Pons (tissue), 1 donor: ENCODE measurements around the gene LUC7L.
"Not testable (repeated sequence)": the region's sequence is repeated elsewhere in the genome, so short reads cannot be mapped to it uniquely, and the experiment has no call there.

ENCODE experiments used
- DNase-seq: peaks from one replicate; pipeline ENCODE4 v3.0.0-alpha.2; 2016; ENCODE audit warnings: low spot score

Gene LUC7L

GRCh38 chr16:164827-165538, 64.3 kb downstream of the LUC7L start:
- no peak for DNase-seq

GRCh38 chr16:164134-164823, 65.0 kb downstream of the LUC7L start:
- not testable (repeated sequence) for DNase-seq

- DNase-seq = not testable (repeated sequence)
Observed at GRCh38 chr16:163696-164095, 65.6 kb downstream of the LUC7L start.

GRCh38 chr16:163139-163538, 66.1 kb downstream of the LUC7L start:
- not testable (repeated sequence) for DNase-seq

DNA sequence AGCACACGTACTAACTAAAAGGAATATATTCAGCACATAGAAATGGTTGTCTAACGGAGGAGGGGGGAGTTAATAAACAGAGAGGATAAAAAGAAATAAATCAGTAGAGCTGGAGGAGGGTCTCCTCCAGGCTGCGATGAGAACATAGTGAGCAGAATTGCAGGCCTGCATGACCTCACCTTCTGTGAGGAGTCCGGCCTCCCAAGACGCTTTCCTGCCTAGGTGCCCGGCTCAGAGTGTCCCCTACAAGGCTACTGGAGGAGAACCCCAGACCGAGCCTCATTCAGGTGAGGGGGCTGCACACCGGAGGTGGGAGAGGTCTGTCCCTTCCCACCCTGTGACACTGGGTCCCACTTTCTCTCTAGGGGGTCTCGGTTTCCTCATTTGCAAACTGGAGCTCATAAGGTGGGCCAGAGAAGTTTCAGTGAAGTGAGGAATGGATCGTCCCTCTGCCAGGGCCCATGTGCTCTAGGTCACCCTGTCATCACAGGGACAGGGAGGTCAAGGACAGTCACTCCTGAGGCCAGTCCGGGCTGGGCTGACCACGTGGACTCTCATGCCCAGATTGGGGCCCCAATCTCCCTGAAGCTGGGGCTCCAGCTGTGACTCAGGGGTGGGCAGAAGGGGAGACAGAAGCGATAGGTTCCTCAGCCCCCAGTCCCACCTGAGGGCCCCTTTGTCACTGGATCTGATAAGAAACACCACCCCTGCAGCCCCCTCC, 66.8 kb downstream of the LUC7L start:
- no peak for DNase-seq

DNA sequence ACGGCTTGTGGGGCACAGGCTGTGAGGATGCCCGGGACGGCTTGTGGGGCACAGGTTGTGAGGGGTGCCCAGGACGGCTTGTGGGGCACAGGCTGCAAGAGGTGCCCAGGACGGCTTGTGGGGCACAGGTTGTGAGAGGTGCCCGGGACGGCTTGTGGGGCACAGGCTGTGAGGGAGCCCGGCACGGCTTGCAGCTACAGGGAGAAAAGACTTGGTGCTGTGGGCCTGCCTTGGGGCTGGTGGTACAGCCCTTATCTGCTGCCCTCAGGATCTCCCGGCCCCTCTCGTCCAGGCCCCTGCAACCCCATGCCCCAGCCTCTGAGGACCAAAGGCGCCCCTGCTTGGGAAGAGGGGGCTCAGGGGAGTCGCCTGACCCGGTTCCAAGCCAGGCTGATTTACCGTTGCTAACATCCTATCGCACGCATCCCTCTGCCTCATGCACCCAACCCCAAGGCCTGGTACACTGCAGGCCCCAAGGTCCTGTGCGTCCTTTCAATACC, 68.5 kb downstream of the LUC7L start:
- DNase-seq = no peak

DNA sequence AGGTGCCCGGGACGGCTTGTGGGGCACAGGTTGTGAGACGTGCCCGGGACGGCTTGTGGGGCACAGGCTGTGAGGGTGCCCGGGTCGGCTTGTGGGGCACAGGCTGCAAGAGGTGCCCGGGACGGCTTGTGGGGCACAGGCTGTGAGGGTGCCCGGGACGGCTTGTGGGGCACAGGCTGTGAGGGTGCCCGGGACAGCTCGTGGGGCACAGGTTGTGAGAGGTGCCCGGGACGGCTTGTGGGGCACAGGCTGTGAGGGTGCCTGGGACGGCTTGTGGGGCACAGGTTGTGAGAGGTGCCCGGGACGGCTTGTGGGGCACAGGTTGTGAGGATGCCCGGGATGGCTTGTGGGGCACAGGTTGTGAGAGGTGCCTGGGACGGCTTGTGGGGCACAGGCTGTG, 69.0 kb downstream of the LUC7L start:
- DNase-seq = not testable (repeated sequence)

DNA sequence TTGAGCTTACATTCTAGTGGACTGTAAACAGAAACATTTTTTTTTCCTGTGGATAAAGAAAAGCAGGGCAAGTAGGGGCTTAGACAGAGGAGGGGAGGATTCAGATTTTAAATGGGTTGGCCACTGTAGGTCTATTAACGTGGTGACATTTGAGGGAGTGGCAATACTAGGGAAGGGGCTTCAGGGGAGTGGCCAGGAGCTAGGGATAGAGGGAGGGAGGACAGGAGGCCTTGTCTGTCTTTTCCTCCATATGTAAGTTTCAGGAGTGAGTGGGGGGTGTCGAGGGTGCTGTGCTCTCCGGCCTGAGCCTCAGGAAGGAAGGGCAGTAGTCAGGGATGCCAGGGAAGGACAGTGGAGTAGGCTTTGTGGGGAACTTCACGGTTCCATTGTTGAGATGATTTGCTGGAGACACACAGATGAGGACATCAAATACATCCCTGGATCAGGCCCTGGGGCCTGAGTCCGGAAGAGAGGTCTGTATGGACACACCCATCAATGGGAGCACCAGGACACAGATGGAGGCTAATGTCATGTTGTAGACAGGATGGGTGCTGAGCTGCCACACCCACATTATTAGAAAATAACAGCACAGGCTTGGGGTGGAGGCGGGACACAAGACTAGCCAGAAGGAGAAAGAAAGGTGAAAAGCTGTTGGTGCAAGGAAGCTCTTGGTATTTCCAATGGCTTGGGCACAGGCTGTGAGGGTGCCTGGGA, 70.0 kb downstream of the LUC7L start:
- DNase-seq = no peak

- DNase-seq = no peak
Observed at GRCh38 chr16:155031-155398, 74.2 kb downstream of the LUC7L start.

- no peak for DNase-seq
Observed at GRCh38 chr16:154217-155030, 74.8 kb downstream of the LUC7L start.

DNA sequence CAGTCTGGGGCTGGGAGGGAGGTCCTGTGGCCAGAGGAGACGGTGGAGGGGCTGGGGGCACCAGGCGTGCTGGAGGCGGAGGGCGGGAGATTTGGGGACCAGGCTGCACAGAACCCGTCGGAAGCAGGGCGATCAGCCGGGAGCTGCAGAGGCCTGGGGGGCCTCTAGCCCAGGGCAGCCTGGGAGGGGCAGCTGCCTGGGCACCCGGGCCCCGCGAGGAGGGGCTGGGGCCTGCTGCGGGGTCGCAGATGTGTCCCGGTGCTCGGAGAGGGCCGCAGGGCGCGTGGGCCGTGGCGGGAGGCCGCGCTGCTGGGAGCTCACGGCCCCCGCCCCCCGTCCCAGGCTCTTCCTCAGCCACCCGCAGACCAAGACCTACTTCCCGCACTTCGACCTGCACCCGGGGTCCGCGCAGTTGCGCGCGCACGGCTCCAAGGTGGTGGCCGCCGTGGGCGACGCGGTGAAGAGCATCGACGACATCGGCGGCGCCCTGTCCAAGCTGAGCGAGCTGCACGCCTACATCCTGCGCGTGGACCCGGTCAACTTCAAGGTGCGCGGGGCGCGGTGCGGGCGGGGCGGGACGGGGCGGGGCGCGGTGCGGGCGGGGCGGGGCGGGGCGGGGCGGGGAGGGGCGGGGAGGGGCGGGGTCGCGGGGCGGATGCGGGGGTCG, 75.6 kb downstream of the LUC7L start:
- DNase-seq = not testable (repeated sequence)

- DNase-seq = not testable (repeated sequence)
Observed at GRCh38 chr16:153129-153521, 76.1 kb downstream of the LUC7L start.

DNA sequence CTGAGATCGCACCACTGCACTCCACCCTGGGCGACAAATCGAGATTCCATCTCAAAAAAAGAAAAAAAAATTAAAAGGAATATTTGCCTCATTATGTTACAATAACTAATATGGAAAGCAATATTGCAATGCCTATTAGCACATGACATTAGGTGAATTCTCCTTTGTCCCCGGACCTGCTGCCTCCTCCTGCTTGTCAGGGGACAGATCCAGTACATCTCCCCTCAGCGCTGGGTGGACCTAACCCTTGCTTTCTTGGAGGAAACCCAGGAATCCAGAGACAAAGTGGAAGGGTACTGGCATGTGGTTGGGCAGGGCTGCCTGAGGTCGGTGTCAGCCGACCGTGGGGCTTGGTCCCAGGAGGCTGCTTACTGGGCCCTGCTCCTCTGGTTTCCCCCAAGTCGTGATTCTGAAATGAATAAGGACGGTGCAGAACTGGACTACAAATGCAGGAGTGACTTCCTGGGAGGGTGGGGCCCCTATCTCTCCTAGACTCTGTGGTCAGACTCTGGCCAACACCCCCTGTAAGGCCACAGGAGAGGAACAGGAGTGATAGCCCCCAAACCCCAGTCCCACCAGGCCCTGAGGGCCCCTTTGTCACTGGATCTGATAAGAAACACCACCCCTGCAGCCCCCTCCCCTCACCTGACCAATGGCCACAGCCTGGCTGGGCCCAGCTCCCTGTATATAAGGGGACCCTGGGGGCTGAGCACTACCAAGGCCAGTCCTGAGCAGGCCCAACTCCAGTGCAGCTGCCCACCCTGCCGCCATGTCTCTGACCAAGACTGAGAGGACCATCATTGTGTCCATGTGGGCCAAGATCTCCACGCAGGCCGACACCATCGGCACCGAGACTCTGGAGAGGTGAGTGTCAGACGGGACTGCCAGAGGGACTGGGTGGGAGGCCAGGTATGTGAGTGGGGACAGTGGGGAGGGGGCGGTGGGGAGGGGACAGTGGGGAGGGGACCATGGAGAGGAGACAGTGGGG, 76.8 kb downstream of the LUC7L start, which contains the start of gene HBZ:
Gene HBZ, plus strand, starts transcription at position 504 of the 988 bp plus-strand sequence. Its CDS starts 266 bp downstream, at position 770.
- DNase-seq = no peak

GRCh38 chr16:149024-149660, 80.1 kb downstream of the LUC7L start:
- no peak for DNase-seq

GRCh38 chr16:146646-147045, 82.6 kb downstream of the LUC7L start:
- no peak for DNase-seq

DNA sequence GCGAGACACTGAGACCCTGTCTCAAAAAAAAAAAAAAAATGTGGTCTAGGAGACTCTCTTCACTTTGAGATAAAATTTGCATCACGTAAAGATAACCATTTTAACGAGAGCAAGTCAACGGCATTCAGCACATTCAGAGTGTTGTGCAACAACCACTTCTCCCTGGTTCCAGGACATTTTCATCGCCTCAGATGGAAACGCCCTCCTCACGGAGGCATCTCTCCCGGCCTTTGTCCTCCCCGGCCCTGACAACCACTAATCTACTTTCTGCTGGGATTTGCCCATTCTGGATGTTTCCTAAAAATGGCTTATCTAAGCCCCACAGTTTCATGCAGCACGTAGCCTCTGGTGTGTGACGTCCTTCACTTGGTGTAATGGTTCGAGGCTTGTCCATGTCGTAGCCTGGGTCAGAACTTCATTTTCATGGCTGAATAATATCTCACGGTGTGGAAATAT, 84.4 kb downstream of the LUC7L start:
- no peak for DNase-seq

DNA sequence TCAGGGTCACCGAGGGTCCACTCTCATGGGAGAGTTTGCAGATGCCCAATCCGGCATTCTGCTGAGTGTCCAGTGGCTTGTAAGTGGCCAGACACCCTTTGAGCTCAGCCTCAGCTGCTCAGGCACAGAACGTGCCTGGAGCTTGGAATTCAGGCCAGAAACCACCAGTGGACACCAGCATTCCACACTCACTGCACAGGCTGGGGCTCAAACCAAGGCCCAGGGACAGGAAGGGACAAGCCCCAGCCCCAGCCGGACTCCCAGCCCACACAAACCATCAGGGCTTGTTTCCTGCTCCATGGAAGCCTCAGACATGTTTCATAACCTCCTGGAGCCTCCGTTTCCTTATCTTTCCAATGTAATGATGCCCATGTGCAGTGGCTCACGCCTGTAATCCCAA, 85.8 kb downstream of the LUC7L start:
- no peak for DNase-seq

DNA sequence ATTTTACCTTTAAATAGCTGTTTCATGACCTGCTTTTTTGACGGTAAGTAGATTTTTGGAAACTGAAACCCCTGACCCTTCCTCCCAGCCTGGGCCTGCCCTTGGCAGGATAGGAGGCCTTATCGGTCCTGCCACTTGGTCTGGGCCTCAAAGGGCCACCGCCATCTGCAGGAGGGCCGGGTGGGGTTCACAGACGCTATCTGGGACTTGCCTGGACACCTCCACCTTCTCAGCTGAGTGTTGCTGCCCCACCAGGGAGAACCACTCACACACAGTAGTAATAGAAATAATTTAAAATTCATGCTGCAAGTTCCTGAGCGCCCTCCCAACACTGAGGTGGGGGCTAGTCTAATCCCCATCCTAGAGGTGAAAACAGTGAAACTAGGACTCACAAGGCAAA, 86.2 kb downstream of the LUC7L start:
- no peak for DNase-seq
